SK-MEL-5 (cell line): ENCODE data around the gene NDUFAB1. TPM values are rescaled to one million over a fixed set of nuclear protein-coding genes. Genes with fewer than 3 reads are reported as not detected.

Source experiments
- total RNA-seq: library from RNA; depleted of rRNA; stranded (reverse); fragments of >200 nt; shearing (Covaris generic); gene quantifications from 2 replicates; pipeline ENCODE4 v1.2.3, GENCODE V29; 2014; rRNA removed

Gene NDUFAB1
- total RNA-seq, 1 experiment from 2014 or later: 182 TPM

Other genes starting within 250 kb of the NDUFAB1 start
- 15.1 and 16.7 TPM in 2 replicates for gene COG7, start 143.1 kb downstream of the NDUFAB1 start, total RNA-seq
- 43.6 and 58.0 TPM in 2 replicates for gene GGA2, start 85.8 kb downstream of the NDUFAB1 start, total RNA-seq
- gene EARS2, start 39.0 kb downstream of the NDUFAB1 start, total RNA-seq: 41.9 and 44.3 TPM in 2 replicates
- gene UBFD1, start 38.6 kb downstream of the NDUFAB1 start, total RNA-seq: 41.7 and 53.1 TPM in 2 replicates
- gene PALB2, start 45.0 kb upstream of the NDUFAB1 start, total RNA-seq: 21.1 and 28.8 TPM in 2 replicates
- gene DCTN5, start 45.1 kb upstream of the NDUFAB1 start, total RNA-seq: 70.6 and 75.6 TPM in 2 replicates
- gene PLK1, start 82.6 kb upstream of the NDUFAB1 start, total RNA-seq: 14.3 and 16.6 TPM in 2 replicates
- not detected in 2 replicates for gene ERN2, start 116.9 kb upstream of the NDUFAB1 start, total RNA-seq
- not detected in 2 replicates for gene CHP2, start 158.7 kb upstream of the NDUFAB1 start, total RNA-seq
- 6.3 and 7.1 TPM in 2 replicates for gene PRKCB, start 239.7 kb upstream of the NDUFAB1 start, total RNA-seq